Measurements from ENCODE around the gene TCEA3.

GRCh38 chr1:23403355-23403734 is 21.2 kb downstream of the TCEA3 start:
- TF ChIP-seq, protein P1, sequence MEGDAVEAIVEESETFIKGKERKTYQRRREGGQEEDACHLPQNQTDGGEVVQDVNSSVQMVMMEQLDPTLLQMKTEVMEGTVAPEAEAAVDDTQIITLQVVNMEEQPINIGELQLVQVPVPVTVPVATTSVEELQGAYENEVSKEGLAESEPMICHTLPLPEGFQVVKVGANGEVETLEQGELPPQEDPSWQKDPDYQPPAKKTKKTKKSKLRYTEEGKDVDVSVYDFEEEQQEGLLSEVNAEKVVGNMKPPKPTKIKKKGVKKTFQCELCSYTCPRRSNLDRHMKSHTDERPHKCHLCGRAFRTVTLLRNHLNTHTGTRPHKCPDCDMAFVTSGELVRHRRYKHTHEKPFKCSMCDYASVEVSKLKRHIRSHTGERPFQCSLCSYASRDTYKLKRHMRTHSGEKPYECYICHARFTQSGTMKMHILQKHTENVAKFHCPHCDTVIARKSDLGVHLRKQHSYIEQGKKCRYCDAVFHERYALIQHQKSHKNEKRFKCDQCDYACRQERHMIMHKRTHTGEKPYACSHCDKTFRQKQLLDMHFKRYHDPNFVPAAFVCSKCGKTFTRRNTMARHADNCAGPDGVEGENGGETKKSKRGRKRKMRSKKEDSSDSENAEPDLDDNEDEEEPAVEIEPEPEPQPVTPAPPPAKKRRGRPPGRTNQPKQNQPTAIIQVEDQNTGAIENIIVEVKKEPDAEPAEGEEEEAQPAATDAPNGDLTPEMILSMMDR (IDR thresholded peaks at IDR 0.05; ENCODE audit: low read depth, low read length, poor library complexity, severe bottlenecking), result no peak
- TF ChIP-seq EZH2phosphoT487 (IDR thresholded peaks at IDR 0.05; ENCODE audit: borderline replicate concordance, low read length), result no peak

Data from DOHH2 (cell line).